ENCODE measurements around the gene CALB2.

- TF ChIP-seq CTCF (IDR thresholded peaks at IDR 0.05; ENCODE audit: extremely low read depth in 1 of 2, insufficient read depth in 1 of 2, low read depth in 1 of 2, low read length in 2 of 2), result no peak
- TF ChIP-seq POLR2A (IDR thresholded peaks at IDR 0.05; ENCODE audit: low read depth, low read length), result no peak
- TF ChIP-seq POLR2AphosphoS5 (IDR thresholded peaks at IDR 0.05; ENCODE audit: insufficient read depth, low read depth, low read length), result no peak
- TF ChIP-seq MAX (IDR thresholded peaks at IDR 0.05; ENCODE audit: insufficient read depth, insufficient read length), result no peak
These were observed 21.2 kb downstream of the CALB2 start for GRCh38 chr16:71379711-71380110.
